ENCODE data around the gene CWC27.

Gene CWC27

GRCh38 chr5:64784451-64785025, 15.8 kb downstream of the CWC27 start:
- H3K4me3 ChIP-seq (ENCODE audit: low read depth, low read length, poor library complexity, severe bottlenecking), result no peak overlapping the region
- H3K4me1 ChIP-seq (ENCODE audit: insufficient read depth, low read length, severe bottlenecking), result no peaks in the 10 kb centered on the region
- H3K27ac ChIP-seq (ENCODE audit: low read depth, low read length, poor library complexity, severe bottlenecking), result no peak overlapping the region
- H3K9me3 ChIP-seq (ENCODE audit: low read length), result no peaks in the 10 kb centered on the region
- H3K36me3 ChIP-seq (ENCODE audit: insufficient read depth, low read length), result peaks cover 20% of the 10 kb centered on the region
- peak; percentile 92 for TF ChIP-seq CTCF (IDR thresholded peaks at IDR 0.05; ENCODE audit: low read length)
- no peak for TF ChIP-seq EZH2 (IDR thresholded peaks at IDR 0.05; ENCODE audit: borderline replicate concordance, low read length)
- H3K27me3 ChIP-seq (ENCODE audit: insufficient read depth, low read length), result no peaks in the 10 kb centered on the region
- H3F3A ChIP-seq (ENCODE audit: insufficient read depth, low read length), result no peaks in the 10 kb centered on the region
- H3K9ac ChIP-seq (ENCODE audit: low read length), result no peak overlapping the region
- no peaks in the 10 kb centered on the region for H4K20me1 ChIP-seq (ENCODE audit: insufficient read depth, low read length)
- no peaks in the 10 kb centered on the region for H3K9me2 ChIP-seq (ENCODE audit: low read depth, low read length)
- H3K4me2 ChIP-seq (ENCODE audit: low read length), result no peak overlapping the region
- no peak overlapping the region for H2AFZ ChIP-seq (ENCODE audit: low read length)
- H3K79me2 ChIP-seq (ENCODE audit: insufficient read depth, low read length), result no peaks in the 10 kb centered on the region

- Histone ChIP-seq H3K4me3 (ENCODE audit: low read depth, low read length, poor library complexity, severe bottlenecking) (no peak overlapping the region), H3K9me2 (ENCODE audit: low read depth, low read length) (no peaks in the 10 kb centered on the region), H3K79me2 (ENCODE audit: insufficient read depth, low read length) (no peaks in the 10 kb centered on the region), H3K36me3 (ENCODE audit: insufficient read depth, low read length) (peaks cover 18% of the 10 kb centered on the region; the same call in 1 of the 2 replicates), H3K27ac (ENCODE audit: low read depth, low read length, poor library complexity, severe bottlenecking) (no peak overlapping the region), H3K4me1 (ENCODE audit: insufficient read depth, low read length, severe bottlenecking) (no peaks in the 10 kb centered on the region), H3K9ac (ENCODE audit: low read length) (no peak overlapping the region), H3F3A (ENCODE audit: insufficient read depth, low read length) (no peaks in the 10 kb centered on the region), H2AFZ (ENCODE audit: low read length) (no peak overlapping the region), H3K9me3 (ENCODE audit: low read length) (no peaks in the 10 kb centered on the region), H4K20me1 (ENCODE audit: insufficient read depth, low read length) (no peaks in the 10 kb centered on the region), H3K27me3 (ENCODE audit: insufficient read depth, low read length) (no peaks in the 10 kb centered on the region), H3K4me2 (ENCODE audit: low read length) (no peak overlapping the region)
- TF ChIP-seq EZH2 (IDR thresholded peaks at IDR 0.05; ENCODE audit: borderline replicate concordance, low read length), result no peak
Measured at GRCh38 chr5:64786372-64786771, 17.6 kb downstream of the CWC27 start.

- H3K79me2 ChIP-seq (ENCODE audit: insufficient read depth, low read length), result no peaks in the 10 kb centered on the region
- no peaks in the 10 kb centered on the region for H4K20me1 ChIP-seq (ENCODE audit: insufficient read depth, low read length)
- no peaks in the 10 kb centered on the region for H3K9me3 ChIP-seq (ENCODE audit: low read length)
- no peaks in the 10 kb centered on the region for H3K9me2 ChIP-seq (ENCODE audit: low read depth, low read length)
- H3K36me3 ChIP-seq (ENCODE audit: insufficient read depth, low read length), result peaks cover 21% of the 10 kb centered on the region; the same call in 1 of the 2 replicates
- H3K27ac ChIP-seq (ENCODE audit: low read depth, low read length, poor library complexity, severe bottlenecking), result no peak overlapping the region
- H2AFZ ChIP-seq (ENCODE audit: low read length), result no peak overlapping the region
- H3F3A ChIP-seq (ENCODE audit: insufficient read depth, low read length), result no peaks in the 10 kb centered on the region
- no peak overlapping the region for H3K9ac ChIP-seq (ENCODE audit: low read length)
- no peak for TF ChIP-seq CTCF (IDR thresholded peaks at IDR 0.05; ENCODE audit: low read length)
- no peaks in the 10 kb centered on the region for H3K27me3 ChIP-seq (ENCODE audit: insufficient read depth, low read length)
- H3K4me3 ChIP-seq (ENCODE audit: low read depth, low read length, poor library complexity, severe bottlenecking), result no peak overlapping the region
- H3K4me1 ChIP-seq (ENCODE audit: insufficient read depth, low read length, severe bottlenecking), result no peaks in the 10 kb centered on the region
- no peak overlapping the region for H3K4me2 ChIP-seq (ENCODE audit: low read length)
Measured at GRCh38 chr5:64788156-64788555, 19.4 kb downstream of the CWC27 start.

- no peak overlapping the region for H3K4me3 ChIP-seq (ENCODE audit: low read depth, low read length, poor library complexity, severe bottlenecking)
- no peak overlapping the region for H3K9ac ChIP-seq (ENCODE audit: low read length)
- no peaks in the 10 kb centered on the region for H3K79me2 ChIP-seq (ENCODE audit: insufficient read depth, low read length)
- no peaks in the 10 kb centered on the region for H3K9me3 ChIP-seq (ENCODE audit: low read length)
- no peaks in the 10 kb centered on the region for H3F3A ChIP-seq (ENCODE audit: insufficient read depth, low read length)
- peaks cover 21% of the 10 kb centered on the region; the same call in 1 of the 2 replicates for H3K36me3 ChIP-seq (ENCODE audit: insufficient read depth, low read length)
- no peaks in the 10 kb centered on the region for H4K20me1 ChIP-seq (ENCODE audit: insufficient read depth, low read length)
- no peaks in the 10 kb centered on the region for H3K27me3 ChIP-seq (ENCODE audit: insufficient read depth, low read length)
- TF ChIP-seq CTCF (IDR thresholded peaks at IDR 0.05; ENCODE audit: low read length) (no peak), EZH2 (IDR thresholded peaks at IDR 0.05; ENCODE audit: borderline replicate concordance, low read length) (no peak)
- no peaks in the 10 kb centered on the region for H3K4me1 ChIP-seq (ENCODE audit: insufficient read depth, low read length, severe bottlenecking)
- no peak overlapping the region for H3K27ac ChIP-seq (ENCODE audit: low read depth, low read length, poor library complexity, severe bottlenecking)
- H3K9me2 ChIP-seq (ENCODE audit: low read depth, low read length), result no peaks in the 10 kb centered on the region
- H3K4me2 ChIP-seq (ENCODE audit: low read length), result no peak overlapping the region
- no peak overlapping the region for H2AFZ ChIP-seq (ENCODE audit: low read length)
Measured at GRCh38 chr5:64789457-64789856, 20.7 kb downstream of the CWC27 start.
